GM10266 (cell line): ENCODE results near the gene UBTD2.

Experiments used
- DNase-seq: peaks from one replicate; pipeline ENCODE4 v3.0.0; 2012; ENCODE audit errors: extremely low spot score
- CTCF ChIP-seq: IDR thresholded peaks from 2 replicates; pipeline ENCODE4 v1.5.1; 2012; ENCODE audit warnings: mild to moderate bottlenecking, low read depth; ENCODE audit not compliant: control insufficient read depth, insufficient read depth; ENCODE audit errors: missing control alignments

UBTD2 gene

DNA sequence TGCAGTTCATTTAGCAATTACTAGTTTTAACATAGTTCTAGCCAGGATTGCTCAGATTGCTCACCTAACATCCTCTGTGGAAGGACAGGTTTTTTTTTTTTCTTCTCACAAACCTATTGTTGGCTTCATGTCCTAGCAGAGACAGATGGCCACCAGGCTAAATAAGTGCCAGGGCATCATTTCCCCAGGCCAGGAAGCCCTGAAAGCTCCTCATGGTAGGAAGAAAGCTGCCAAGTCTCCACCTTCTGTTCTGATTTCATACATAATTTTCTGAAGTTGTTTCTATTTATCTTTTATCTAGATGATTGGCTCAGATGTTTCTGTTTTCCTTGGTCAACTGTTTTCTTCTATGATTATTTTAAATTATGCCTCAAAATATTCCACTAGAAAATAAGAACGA, 58.6 kb downstream of the UBTD2 start:
- no peak for TF ChIP-seq CTCF
- no peak for DNase-seq

DNA sequence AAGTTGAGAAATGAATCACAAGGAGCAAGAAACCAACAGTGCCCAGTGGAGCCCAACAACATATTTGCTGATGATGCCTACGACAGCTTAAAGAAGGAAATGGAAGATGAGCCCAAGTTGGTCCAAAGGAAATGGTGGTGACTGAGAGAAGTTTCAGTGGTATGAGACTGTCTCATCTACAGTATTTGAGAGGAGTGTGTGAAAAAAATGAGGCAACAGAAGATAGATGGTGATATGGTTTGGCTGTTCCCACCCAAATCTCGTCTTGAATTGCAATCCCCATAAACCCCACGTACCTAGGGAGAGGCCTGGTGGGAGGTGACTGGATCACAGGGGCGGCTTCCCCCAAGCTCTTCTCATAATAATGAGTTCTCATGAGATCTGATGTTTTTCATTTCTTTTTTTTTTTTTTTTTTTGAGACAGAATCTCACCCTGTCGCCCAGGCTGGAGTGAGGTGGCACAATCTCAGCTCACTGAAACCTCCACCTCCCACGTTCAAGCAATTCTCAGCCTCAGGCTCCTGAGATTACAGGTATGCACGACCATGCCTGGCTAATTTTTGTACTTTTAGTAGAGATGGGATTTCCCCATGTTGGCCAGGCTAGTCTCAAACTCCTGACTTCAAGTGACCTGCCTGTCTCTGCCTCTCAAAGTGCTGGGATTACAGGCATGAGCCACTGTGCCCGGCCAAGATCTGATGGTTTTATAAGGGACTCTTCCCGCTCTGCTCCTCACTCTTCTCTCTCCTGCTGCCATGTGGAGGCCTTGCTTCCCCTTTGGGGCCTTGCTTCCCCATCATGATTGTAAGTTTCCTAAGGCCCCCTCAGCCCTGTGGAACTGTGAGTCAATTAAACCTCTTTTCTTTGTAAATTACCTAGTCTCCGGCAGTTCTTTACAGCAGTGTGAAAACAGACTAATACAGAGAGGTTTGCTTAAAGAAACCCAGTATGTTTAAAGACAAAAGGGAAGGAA, 59.4 kb downstream of the UBTD2 start:
- DNase-seq: peak; percentile 46
- no peak for TF ChIP-seq CTCF

- no peak for DNase-seq
- no peak for TF ChIP-seq CTCF
These were observed 64.3 kb downstream of the UBTD2 start for GRCh38 chr5:172219296-172219695.

- TF ChIP-seq CTCF: no peak
- DNase-seq: no peak
These were observed 67.2 kb downstream of the UBTD2 start for GRCh38 chr5:172216345-172216744.

DNA sequence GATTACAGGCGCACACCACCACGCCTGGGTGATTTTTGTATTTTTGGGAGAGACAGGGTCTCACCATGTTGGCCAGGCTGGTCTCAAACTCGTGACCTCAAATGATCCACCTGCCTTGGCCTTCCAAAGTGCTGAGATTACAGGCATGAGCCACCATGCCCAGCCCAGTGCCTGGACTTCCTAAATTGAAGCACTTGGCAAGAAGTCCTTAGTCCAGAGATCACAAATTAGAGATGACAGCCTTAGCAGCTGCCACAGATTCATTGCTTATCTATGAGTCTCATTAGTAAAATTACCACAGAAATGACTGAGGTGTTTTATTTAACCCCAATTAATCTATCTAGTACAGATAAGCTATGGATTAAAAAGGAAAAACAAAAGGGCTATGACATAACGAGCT, 70.4 kb downstream of the UBTD2 start:
- TF ChIP-seq CTCF: no peak
- no peak for DNase-seq

DNA sequence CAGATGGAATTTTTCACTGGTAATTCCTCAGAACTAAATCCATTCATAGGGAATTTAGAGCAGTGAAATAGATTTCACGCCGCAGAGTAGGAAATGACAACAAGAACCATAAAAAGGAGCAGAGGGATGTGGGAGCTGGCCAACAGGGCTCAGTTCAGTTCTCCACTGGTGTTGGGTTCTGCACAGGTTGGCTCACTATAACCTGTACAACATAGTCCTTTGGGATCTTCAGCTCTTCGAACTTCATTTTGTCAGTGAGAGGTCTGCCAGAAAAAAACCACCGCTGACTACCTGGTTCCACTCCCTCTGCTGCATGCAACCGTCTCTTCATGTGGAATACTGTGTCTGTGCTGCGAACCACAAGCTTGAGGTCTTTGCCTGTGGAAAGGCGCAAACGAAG, 71.9 kb downstream of the UBTD2 start:
- no peak for TF ChIP-seq CTCF
- no peak for DNase-seq

- TF ChIP-seq CTCF: no peak
- DNase-seq: no peak
These were observed 73.8 kb downstream of the UBTD2 start for GRCh38 chr5:172209714-172210113.
